ENCODE measurements around the gene FIBCD1.

DNA sequence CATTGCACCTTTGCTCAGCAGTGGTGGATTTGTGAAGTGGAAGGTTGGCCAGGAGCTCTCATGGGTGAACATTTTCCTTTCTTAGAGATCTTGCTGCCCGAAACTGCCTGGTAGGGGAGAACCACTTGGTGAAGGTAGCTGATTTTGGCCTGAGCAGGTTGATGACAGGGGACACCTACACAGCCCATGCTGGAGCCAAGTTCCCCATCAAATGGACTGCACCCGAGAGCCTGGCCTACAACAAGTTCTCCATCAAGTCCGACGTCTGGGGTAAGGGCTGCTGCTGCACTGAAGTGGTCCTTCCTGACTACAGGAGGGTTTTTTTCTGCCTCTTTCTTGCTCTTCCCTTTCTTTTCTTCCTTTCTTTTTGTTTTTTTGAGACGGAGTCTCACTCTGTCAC lies 64.3 kb downstream of the FIBCD1 start:
- TF ChIP-seq, protein P1, sequence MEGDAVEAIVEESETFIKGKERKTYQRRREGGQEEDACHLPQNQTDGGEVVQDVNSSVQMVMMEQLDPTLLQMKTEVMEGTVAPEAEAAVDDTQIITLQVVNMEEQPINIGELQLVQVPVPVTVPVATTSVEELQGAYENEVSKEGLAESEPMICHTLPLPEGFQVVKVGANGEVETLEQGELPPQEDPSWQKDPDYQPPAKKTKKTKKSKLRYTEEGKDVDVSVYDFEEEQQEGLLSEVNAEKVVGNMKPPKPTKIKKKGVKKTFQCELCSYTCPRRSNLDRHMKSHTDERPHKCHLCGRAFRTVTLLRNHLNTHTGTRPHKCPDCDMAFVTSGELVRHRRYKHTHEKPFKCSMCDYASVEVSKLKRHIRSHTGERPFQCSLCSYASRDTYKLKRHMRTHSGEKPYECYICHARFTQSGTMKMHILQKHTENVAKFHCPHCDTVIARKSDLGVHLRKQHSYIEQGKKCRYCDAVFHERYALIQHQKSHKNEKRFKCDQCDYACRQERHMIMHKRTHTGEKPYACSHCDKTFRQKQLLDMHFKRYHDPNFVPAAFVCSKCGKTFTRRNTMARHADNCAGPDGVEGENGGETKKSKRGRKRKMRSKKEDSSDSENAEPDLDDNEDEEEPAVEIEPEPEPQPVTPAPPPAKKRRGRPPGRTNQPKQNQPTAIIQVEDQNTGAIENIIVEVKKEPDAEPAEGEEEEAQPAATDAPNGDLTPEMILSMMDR (IDR thresholded peaks at IDR 0.05), result no peak
- no peak for TF ChIP-seq POLR2A (IDR thresholded peaks at IDR 0.05)
